Measurements from ENCODE around the gene CAPN8.

CAPN8 gene

DNA sequence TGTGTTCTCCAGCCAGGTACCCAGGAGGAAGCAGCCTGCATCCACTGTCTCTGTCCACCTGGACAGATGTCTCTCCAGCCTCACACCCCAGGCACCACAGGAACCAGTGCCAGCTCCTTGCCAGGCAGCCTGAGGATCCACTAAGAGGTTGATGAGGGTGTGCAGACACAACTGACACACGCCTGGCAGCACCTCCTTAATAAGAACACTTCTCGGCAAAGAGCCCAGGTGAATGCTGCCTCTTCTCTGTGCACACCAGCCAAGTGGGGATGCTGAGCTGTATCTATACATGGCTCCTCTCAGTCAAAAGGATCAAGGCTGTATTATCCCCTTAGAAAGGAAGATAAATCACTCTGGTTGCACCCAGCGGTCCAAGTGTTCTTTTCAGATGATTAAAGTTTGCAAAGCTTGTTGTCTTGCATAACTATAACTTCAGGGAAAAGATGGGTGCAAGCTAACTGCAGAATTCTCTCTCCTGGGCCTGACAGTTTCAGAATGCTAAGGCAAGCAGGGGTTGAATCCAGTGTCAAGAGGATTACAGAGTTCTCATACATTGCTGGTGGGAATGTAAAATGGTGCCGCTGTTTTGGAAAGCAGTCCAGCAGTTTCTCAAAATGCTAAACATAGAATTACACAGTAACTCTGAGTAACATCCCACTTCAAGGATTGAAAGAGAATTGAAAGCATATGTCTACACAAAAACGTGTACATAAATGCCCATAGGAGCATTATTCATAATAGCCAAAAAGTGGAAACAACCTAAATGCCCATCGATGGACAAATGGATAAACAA lies 3.7 kb upstream of the CAPN8 start:
- H3K27ac ChIP-seq, result no peak overlapping the region
- TF ChIP-seq, protein P1, sequence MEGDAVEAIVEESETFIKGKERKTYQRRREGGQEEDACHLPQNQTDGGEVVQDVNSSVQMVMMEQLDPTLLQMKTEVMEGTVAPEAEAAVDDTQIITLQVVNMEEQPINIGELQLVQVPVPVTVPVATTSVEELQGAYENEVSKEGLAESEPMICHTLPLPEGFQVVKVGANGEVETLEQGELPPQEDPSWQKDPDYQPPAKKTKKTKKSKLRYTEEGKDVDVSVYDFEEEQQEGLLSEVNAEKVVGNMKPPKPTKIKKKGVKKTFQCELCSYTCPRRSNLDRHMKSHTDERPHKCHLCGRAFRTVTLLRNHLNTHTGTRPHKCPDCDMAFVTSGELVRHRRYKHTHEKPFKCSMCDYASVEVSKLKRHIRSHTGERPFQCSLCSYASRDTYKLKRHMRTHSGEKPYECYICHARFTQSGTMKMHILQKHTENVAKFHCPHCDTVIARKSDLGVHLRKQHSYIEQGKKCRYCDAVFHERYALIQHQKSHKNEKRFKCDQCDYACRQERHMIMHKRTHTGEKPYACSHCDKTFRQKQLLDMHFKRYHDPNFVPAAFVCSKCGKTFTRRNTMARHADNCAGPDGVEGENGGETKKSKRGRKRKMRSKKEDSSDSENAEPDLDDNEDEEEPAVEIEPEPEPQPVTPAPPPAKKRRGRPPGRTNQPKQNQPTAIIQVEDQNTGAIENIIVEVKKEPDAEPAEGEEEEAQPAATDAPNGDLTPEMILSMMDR (conservative IDR thresholded peaks at IDR 0.05), result no peak
- TF ChIP-seq ZFX (IDR thresholded peaks at IDR 0.05), result no peak

DNA sequence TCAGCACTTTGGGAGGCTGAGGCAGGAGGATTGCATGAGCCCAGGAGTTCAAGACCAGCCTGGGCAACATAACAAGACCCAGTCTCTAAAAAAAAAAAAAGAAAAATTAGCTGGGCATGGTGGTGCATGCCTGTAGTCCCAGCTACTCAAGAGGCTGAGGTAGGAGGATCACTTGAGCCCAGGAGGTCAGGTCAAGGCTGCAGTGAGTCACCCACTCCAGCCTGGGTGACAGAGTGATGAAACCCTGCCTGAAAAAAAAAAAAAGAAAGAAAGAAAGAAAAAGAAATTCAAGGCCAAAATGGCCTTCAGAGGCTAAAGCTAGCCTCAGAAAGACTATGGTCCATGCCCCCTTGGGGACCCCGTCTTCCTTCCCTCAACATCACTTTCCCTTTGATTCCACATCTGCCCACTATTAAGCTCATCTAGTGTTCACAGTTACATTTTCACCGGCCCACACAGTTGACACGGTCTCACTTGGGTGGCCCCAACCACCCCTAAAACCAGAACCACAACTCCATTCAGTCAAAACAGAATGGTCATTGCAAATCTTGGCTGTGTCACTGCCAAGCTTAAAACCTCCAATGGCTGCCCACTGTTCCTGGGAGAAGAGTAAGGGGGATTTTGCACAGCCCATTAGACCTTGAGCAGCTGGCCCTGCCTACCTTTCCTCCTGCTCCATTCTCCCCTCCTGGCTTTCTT lies 2.1 kb upstream of the CAPN8 start:
- H3K27ac ChIP-seq, result no peak overlapping the region
- TF ChIP-seq ZFX (IDR thresholded peaks at IDR 0.05), result no peak
- TF ChIP-seq, protein P1 (conservative IDR thresholded peaks at IDR 0.05), result no peak

DNA sequence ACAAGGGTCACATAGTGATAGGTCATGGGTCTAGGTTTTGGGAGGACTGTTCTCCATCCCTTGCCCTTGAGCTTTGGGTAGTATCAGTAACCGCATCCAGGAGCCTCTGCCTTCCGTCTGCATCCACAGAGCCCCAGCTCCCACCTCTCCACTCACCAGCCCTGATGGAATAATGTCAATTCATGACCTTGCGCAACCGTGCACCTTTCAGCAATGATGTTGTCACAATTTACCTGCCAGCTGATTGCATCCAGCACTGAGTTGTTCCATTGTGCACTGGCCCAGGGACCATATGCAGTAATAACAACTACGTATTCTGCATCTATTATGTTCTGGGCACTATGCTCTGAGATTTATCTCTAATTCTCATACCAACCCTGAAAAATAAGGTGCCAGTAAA lies 1.4 kb downstream of the CAPN8 start:
- no peak for TF ChIP-seq ZFX (IDR thresholded peaks at IDR 0.05)
- TF ChIP-seq, protein P1 (conservative IDR thresholded peaks at IDR 0.05), result no peak
- H3K27ac ChIP-seq, result no peak overlapping the region

DNA sequence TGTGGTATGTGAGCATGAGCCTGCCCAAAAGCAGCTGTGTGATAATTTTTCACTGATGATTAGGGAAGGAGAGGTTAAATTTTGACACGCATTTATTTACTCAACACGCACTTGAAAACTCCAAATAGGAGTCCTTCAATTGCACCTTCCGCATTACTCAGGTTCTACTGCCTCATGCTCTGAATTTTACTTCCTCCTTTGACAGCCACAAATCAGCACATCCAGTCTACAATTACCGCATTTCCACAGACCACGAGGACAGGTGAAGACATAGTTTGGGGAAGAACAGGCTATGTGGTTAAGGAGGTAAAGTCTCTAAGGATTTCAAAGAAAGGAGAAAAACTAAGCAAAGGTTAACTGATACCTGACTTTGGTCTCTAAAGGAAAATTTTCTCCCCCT lies 2.6 kb downstream of the CAPN8 start:
- H3K27ac ChIP-seq, result no peak overlapping the region
- TF ChIP-seq ZFX (IDR thresholded peaks at IDR 0.05), result no peak
- TF ChIP-seq, protein P1 (conservative IDR thresholded peaks at IDR 0.05), result no peak

DNA sequence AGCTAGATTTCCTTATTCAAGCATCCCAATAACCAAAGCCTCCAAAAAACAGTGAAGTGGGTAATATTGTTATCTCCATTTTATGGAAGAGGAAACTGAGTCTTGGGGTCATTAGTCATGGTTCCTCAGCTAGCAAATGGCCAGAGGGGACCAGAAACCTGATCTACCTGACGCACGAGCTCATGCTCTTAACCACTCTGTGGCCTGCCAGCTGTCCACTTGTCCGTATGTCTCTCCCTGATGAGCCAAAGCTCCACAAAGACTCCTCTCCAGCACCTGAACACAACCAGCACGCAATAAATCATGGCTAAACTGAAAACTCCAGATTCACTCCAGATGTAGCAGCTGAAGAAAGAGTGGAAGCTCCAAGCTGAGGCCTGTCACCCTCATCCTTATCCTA lies 5.8 kb downstream of the CAPN8 start:
- no peak for TF ChIP-seq ZFX (IDR thresholded peaks at IDR 0.05)
- TF ChIP-seq, protein P1 (conservative IDR thresholded peaks at IDR 0.05), result no peak
- no peak overlapping the region for H3K27ac ChIP-seq

DNA sequence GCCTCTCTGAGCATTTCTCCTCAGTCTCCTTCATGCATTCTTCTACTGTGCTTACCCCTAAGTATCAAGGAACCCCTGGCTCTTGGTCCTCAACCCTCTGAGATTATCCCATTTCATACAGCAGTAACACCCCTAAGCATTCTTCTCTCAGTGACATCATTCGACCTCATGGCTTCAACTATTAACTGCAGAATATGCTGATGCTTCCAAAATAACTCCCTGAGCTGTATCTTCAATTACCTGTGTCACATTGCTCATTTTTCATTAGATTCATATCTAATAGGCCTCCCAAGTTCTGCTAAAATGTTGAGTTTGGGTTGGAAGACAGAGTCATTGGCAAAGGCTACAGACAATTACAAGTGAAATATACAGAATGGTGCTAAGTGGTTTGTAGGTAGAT lies 7.5 kb downstream of the CAPN8 start:
- no peak overlapping the region for H3K27ac ChIP-seq
- no peak for TF ChIP-seq ZFX (IDR thresholded peaks at IDR 0.05)
- TF ChIP-seq, protein P1 (conservative IDR thresholded peaks at IDR 0.05), result no peak

DNA sequence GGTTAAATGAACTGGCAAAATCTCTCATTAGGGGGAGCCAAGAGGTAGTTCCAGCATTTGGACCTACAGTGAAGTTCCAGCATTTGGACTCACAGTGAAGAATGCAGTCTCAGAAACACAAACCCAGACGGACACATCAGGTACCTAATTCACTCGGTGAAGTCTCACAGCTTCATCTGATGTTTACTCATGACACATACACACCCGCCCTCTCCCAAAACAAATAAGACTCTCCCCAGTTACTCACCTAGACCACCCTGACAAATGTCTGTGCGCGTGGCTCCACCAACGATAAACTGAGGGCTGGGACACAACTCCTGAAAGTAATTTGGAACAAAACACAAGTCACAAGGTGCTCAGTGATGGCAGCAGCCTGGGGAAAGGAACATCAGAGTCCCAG lies 11.4 kb downstream of the CAPN8 start:
- TF ChIP-seq ZFX (IDR thresholded peaks at IDR 0.05), result no peak
- TF ChIP-seq, protein P1 (conservative IDR thresholded peaks at IDR 0.05), result no peak
- no peak overlapping the region for H3K27ac ChIP-seq

Measured in C4-2B (cell line).